Muscle of arm (tissue), 12 donors: ENCODE measurements around the gene SIPA1. TPM values are rescaled to one million over a fixed set of nuclear protein-coding genes. Genes with fewer than 3 reads are reported as not detected.

Experiments used
- polyA plus RNA-seq, 12 donors: library from polyadenylated mRNA; unstranded; fragments of 120-200 nt; gene quantifications; one replicate each; pipeline ENCODE4 v1.2.1, GENCODE V29; 2013; ENCODE audit not compliant: insufficient read length in 12 of 12

Gene SIPA1
- polyA plus RNA-seq, 12 donors = 23.3 to 56.0 (median 33.6) TPM; not detected in 1

Other genes starting within 250 kb of the SIPA1 start
- 100 to 1,000 TPM in 5 of 12 donors, 10 to 100 TPM in 7; 34.5 to 182 (median 65.4) TPM for gene NEAT1, start 215.3 kb upstream of the SIPA1 start, polyA plus RNA-seq
- 100 to 1,000 TPM; 102 to 554 (median 247) TPM for gene MALAT1, start 139.1 kb upstream of the SIPA1 start, polyA plus RNA-seq
- gene SCYL1, start 113.0 kb upstream of the SIPA1 start, polyA plus RNA-seq = 10 to 100 TPM in 11 of 12 donors, not detected in 1; 34.0 to 60.9 (median 40.9) TPM
- 100 to 1,000 TPM in 9 of 12 donors, 10 to 100 TPM in 2, not detected in 1; 95.8 to 250 (median 124) TPM for gene LTBP3, start 79.7 kb upstream of the SIPA1 start, polyA plus RNA-seq
- 10 to 100 TPM in 11 of 12 donors, not detected in 1; 44.9 to 82.2 (median 57.8) TPM for gene ZNRD2, start 67.6 kb upstream of the SIPA1 start, polyA plus RNA-seq
- gene FAM89B, start 65.6 kb upstream of the SIPA1 start, polyA plus RNA-seq = 10 to 100 TPM in 11 of 12 donors, not detected in 1; 22.5 to 55.2 (median 29.4) TPM
- gene EHBP1L1, start 62.0 kb upstream of the SIPA1 start, polyA plus RNA-seq = 100 to 1,000 TPM; 153 to 369 (median 276) TPM
- gene KCNK7, start 42.3 kb upstream of the SIPA1 start, polyA plus RNA-seq = 1 to 10 TPM in 5 of 12 donors, under 1 TPM in 5, not detected in 2; 0.27 to 1.8 (median 0.99) TPM
- 10 to 100 TPM in 11 of 12 donors, not detected in 1; 22.6 to 58.3 (median 27.6) TPM for gene MAP3K11, start 23.9 kb upstream of the SIPA1 start, polyA plus RNA-seq
- gene PCNX3, start 22.3 kb upstream of the SIPA1 start, polyA plus RNA-seq = 100 to 1,000 TPM in 1 of 12 donors, 10 to 100 TPM in 10, 1 to 10 TPM in 1; 9.8 to 155 (median 15.6) TPM
- 10 to 100 TPM in 11 of 12 donors, not detected in 1; 34.7 to 75.7 (median 39.8) TPM for gene RELA, start 24.8 kb downstream of the SIPA1 start, polyA plus RNA-seq
- 10 to 100 TPM in 11 of 12 donors, not detected in 1; 28.8 to 51.0 (median 38.1) TPM for gene KAT5, start 74.2 kb downstream of the SIPA1 start, polyA plus RNA-seq
- gene RNASEH2C, start 82.7 kb downstream of the SIPA1 start, polyA plus RNA-seq = 10 to 100 TPM in 11 of 12 donors, not detected in 1; 18.3 to 35.0 (median 22.9) TPM
- 1 to 10 TPM in 11 of 12 donors, not detected in 1; 1.2 to 7.0 (median 1.8) TPM for gene AP5B1, start 142.9 kb downstream of the SIPA1 start, polyA plus RNA-seq
- gene OVOL1, start 149.0 kb downstream of the SIPA1 start, polyA plus RNA-seq = 1 to 10 TPM in 3 of 12 donors, under 1 TPM in 4, not detected in 5; 0.07 to 8.2 (median 0.44) TPM
- 1 to 10 TPM in 6 of 12 donors, under 1 TPM in 4, not detected in 2; 0.84 to 3.2 (median 1.2) TPM for gene SNX32, start 195.9 kb downstream of the SIPA1 start, polyA plus RNA-seq
- 100 to 1,000 TPM in 11 of 12 donors, not detected in 1; 525 to 708 (median 574) TPM for gene CFL1, start 220.1 kb downstream of the SIPA1 start, polyA plus RNA-seq
- gene MUS81, start 222.3 kb downstream of the SIPA1 start, polyA plus RNA-seq = 10 to 100 TPM in 11 of 12 donors, not detected in 1; 35.4 to 63.0 (median 39.4) TPM
- gene EFEMP2, start 234.7 kb downstream of the SIPA1 start, polyA plus RNA-seq = 100 to 1,000 TPM in 5 of 12 donors, 10 to 100 TPM in 6, not detected in 1; 72.0 to 155 (median 92.2) TPM
- gene CTSW, start 241.7 kb downstream of the SIPA1 start, polyA plus RNA-seq = 1 to 10 TPM in 4 of 12 donors, under 1 TPM in 6, not detected in 2; 0.32 to 5.3 (median 0.78) TPM